Type B pancreatic cell (in vitro differentiated cells): Measurements from ENCODE around the gene AVPI1. TPM values are rescaled to one million over a fixed set of nuclear protein-coding genes. Genes with fewer than 3 reads are reported as not detected.
A peak's percentile ranks its signal among the peaks of the same experiment; 100 is the strongest.
"Not testable (repeated sequence)": the region's sequence is repeated elsewhere in the genome, so short reads cannot be mapped to it uniquely, and the experiment has no call there.

Experiments used
- DNase-seq: peaks from one replicate; pipeline ENCODE4 v3.0.0; 2021; ENCODE audit warnings: mixed read lengths; ENCODE audit not compliant: unreplicated experiment; ENCODE audit errors: extremely low spot score
- H3K27ac Mint-ChIP-seq: 2 replicates; pipeline ENCODE4 v1.8.0; 2021; ENCODE audit warnings: mild to moderate bottlenecking, mixed read lengths
- H3K27me3 Mint-ChIP-seq: 2 replicates; pipeline ENCODE4 v1.8.0; 2021; ENCODE audit warnings: mixed read lengths
- H3K36me3 Mint-ChIP-seq: 2 replicates; pipeline ENCODE4 v1.8.0; 2021; ENCODE audit warnings: mixed read lengths
- H3K4me1 Mint-ChIP-seq: one replicate; pipeline ENCODE4 v1.8.0; 2021; ENCODE audit warnings: mixed read lengths; ENCODE audit not compliant: unreplicated experiment
- H3K4me3 Mint-ChIP-seq: 2 replicates; pipeline ENCODE4 v1.8.0; 2021; ENCODE audit warnings: mild to moderate bottlenecking, mixed read lengths
- H3K9me3 Mint-ChIP-seq: 2 replicates; pipeline ENCODE4 v1.8.0; 2021; ENCODE audit warnings: mixed read lengths
- CTCF ChIP-seq: fragments of 200-600 bp; sonication (generic); conservative IDR thresholded peaks from 2 replicates; pipeline ENCODE4 v1.5.0; 2021; ENCODE audit warnings: antibody characterized with exemption, mild to moderate bottlenecking
- total RNA-seq: library from RNA; stranded (reverse); gene quantifications from 2 replicates; pipeline ENCODE4 v1.2.1, GENCODE V29; 2021; ENCODE audit warnings: low replicate concordance

AVPI1 gene
- total RNA-seq, 1 donor from 2014 or later = 7.8 TPM

GRCh38 chr10:97687785-97688781 is 1.0 kb upstream of the AVPI1 start:
- Mint-ChIP-seq H3K9me3 (no peaks in the 10 kb centered on the region), H3K27me3 (no peaks in the 10 kb centered on the region), H3K27ac (peak overlapping the region; percentile 83), H3K4me3 (peak overlapping the region; percentile 92), H3K4me1 (peaks cover 22% of the 10 kb centered on the region), H3K36me3 (no peaks in the 10 kb centered on the region)
- no peak for DNase-seq
- no peak for TF ChIP-seq CTCF

GRCh38 chr10:97686301-97686961 is 610 bp downstream of the AVPI1 start:
- H3K27ac Mint-ChIP-seq = peak overlapping the region; percentile 83
- peak overlapping the region; percentile 92 for H3K4me3 Mint-ChIP-seq

GRCh38 chr10:97685395-97685958 is 1.6 kb downstream of the AVPI1 start:
- H3K36me3 Mint-ChIP-seq = no peaks in the 10 kb centered on the region
- peaks cover 30% of the 10 kb centered on the region for H3K4me1 Mint-ChIP-seq
- no peaks in the 10 kb centered on the region for H3K27me3 Mint-ChIP-seq
- no peak for DNase-seq
- peak; percentile 61 for TF ChIP-seq CTCF
- no peaks in the 10 kb centered on the region for H3K9me3 Mint-ChIP-seq
- H3K4me3 Mint-ChIP-seq = peak overlapping the region; percentile 92
- H3K27ac Mint-ChIP-seq = peak overlapping the region; percentile 52

More at GRCh38 chr10:97686301-97686961, 610 bp downstream of the AVPI1 start:
- no peak for TF ChIP-seq CTCF
- H3K9me3 Mint-ChIP-seq = no peaks in the 10 kb centered on the region
- no peaks in the 10 kb centered on the region for H3K36me3 Mint-ChIP-seq
- no peaks in the 10 kb centered on the region for H3K27me3 Mint-ChIP-seq
- no peak for DNase-seq
- peaks cover 30% of the 10 kb centered on the region for H3K4me1 Mint-ChIP-seq

- H3K27ac Mint-ChIP-seq = peak overlapping the region; percentile 52
- H3K4me1 Mint-ChIP-seq = peaks cover 30% of the 10 kb centered on the region
These were observed 2.1 kb downstream of the AVPI1 start for GRCh38 chr10:97684866-97685394.

GRCh38 chr10:97684368-97684713 is 2.7 kb downstream of the AVPI1 start:
- not testable (repeated sequence) for DNase-seq, H3K27me3 Mint-ChIP-seq, H3K36me3 Mint-ChIP-seq, H3K9me3 Mint-ChIP-seq
- peak overlapping the region; percentile 92 for H3K4me3 Mint-ChIP-seq
- peak overlapping the region; percentile 58 for H3K27ac Mint-ChIP-seq
- peaks cover 30% of the 10 kb centered on the region for H3K4me1 Mint-ChIP-seq

More at GRCh38 chr10:97684866-97685394, 2.1 kb downstream of the AVPI1 start:
- Mint-ChIP-seq H3K36me3 (no peaks in the 10 kb centered on the region), H3K9me3 (no peaks in the 10 kb centered on the region), H3K27me3 (no peaks in the 10 kb centered on the region), H3K4me3 (peak overlapping the region; percentile 92)
- no peak for TF ChIP-seq CTCF
- DNase-seq = no peak
